ENCODE data around the gene POFUT1. TPM values are rescaled to one million over a fixed set of nuclear protein-coding genes. Genes with fewer than 3 reads are reported as not detected.

The POFUT1 gene
- total and polyA plus RNA-seq, 2 experiments from 2014 or later, result 9.3 to 34.0 TPM

- no peak for TF ChIP-seq NANOG (IDR thresholded peaks at IDR 0.05; ENCODE audit: borderline replicate concordance)
- no peak for TF ChIP-seq ZNF114 (CRISPR knock-in tag; IDR thresholded peaks at IDR 0.05)
- TF ChIP-seq STAT1 (IDR thresholded peaks at IDR 0.05; ENCODE audit: unreplicated experiment), result no peak
- TF ChIP-seq REST (IDR thresholded peaks at IDR 0.05; ENCODE audit: unreplicated experiment), result no peak
- no peak for TF ChIP-seq ETS1 (IDR thresholded peaks at IDR 0.05)
- no peak for TF ChIP-seq ZNF462 (CRISPR knock-in tag; IDR thresholded peaks at IDR 0.05)
- TF ChIP-seq EZH2 (IDR thresholded peaks at IDR 0.05; ENCODE audit: low read depth, unreplicated experiment), result no peak
- TF ChIP-seq CREB1 (CRISPR knock-in tag; IDR thresholded peaks at IDR 0.05; ENCODE audit: low read depth), result no peak
- TF ChIP-seq EZH2phosphoT487 (IDR thresholded peaks at IDR 0.05; ENCODE audit: unreplicated experiment), result no peak
- TF ChIP-seq JUNB (IDR thresholded peaks at IDR 0.05; ENCODE audit: unreplicated experiment), result no peak
- TF ChIP-seq ZNF331 (CRISPR knock-in tag; IDR thresholded peaks at IDR 0.05; ENCODE audit: low read depth), result no peak
- no peak for TF ChIP-seq CTCF (conservative IDR thresholded peaks at IDR 0.05; ENCODE audit: low read depth in 2 of 2)
- no peak for TF ChIP-seq POLR2AphosphoS5 (IDR thresholded peaks at IDR 0.05; ENCODE audit: low read depth)
- Histone ChIP-seq H3K79me2 (replicated peaks; ENCODE audit: insufficient read depth) (no peaks in the 10 kb centered on the region), H3K27me3 (ENCODE audit: insufficient read depth) (no peaks in the 10 kb centered on the region), H3K27ac (ENCODE audit: low read depth) (no peak overlapping the region), H3F3A (replicated peaks; ENCODE audit: low read depth) (peaks cover 10% of the 10 kb centered on the region; the same call in 1 of the 2 replicates), H3K4me2 (no peak overlapping the region), H4K20me1 (replicated peaks; ENCODE audit: insufficient read depth) (no peaks in the 10 kb centered on the region; the same call in 1 of the 2 replicates), H3K4me1 (ENCODE audit: insufficient read depth) (peaks cover 14% of the 10 kb centered on the region; the same call in 1 of the 2 replicates), H3K9me2 (ENCODE audit: insufficient read depth) (no peaks in the 10 kb centered on the region), H2AFZ (no peak overlapping the region), H3K4me3 (no peak overlapping the region), H3K36me3 (ENCODE audit: insufficient read depth) (no peaks in the 10 kb centered on the region; the same call in 1 of the 2 replicates)
- Mint-ChIP-seq H3K9me3 (no peaks in the 10 kb centered on the region), H3K27ac (no peak overlapping the region), H3K4me3 (no peak overlapping the region), H3K4me1 (peaks cover 13% of the 10 kb centered on the region), H3K36me3 (ENCODE audit: low read depth) (peaks cover 16% of the 10 kb centered on the region), H3K27me3 (ENCODE audit: insufficient read depth, low read depth, poor library complexity) (peaks cover 1% of the 10 kb centered on the region)
- ATAC-seq (peak; percentile 52; the same call in 2 of the 3 replicates), DNase-seq (ENCODE audit: low spot score) (peak; percentile 53)
Observed at GRCh38 chr20:32238483-32239425, 31.1 kb downstream of the POFUT1 start.

All from GM23338 (cell line).